Measurements from ENCODE around the gene LSM3. TPM values are rescaled to one million over a fixed set of nuclear protein-coding genes. Genes with fewer than 3 reads are reported as not detected.

The LSM3 gene
- total and polyA plus RNA-seq, 2 of the 4 experiments (the other 2 are of a cell fraction) = 3.4 to 11.5 TPM

DNA sequence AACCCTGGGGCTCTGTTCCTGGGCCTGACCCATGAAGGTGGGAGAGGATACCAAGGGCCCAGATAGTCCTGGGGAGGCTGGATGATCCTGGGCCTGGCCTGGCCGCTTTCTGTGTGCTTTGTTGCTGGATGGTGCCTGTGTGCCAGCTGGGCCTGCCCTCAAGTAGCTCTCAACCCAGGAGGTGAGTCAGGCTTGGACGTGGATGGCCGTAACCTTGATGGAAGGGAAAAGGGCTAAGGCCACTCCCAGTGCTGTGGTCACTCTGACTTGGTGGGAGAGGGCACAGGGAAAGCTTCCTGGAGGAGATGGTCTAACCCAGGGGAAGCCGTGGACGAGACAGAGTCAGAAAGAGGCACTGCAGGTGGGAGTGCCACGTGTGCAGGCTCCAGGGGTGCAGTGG lies 44.3 kb upstream of the LSM3 start:
- no peak overlapping the region for H2BK15ac ChIP-seq (ENCODE audit: low read depth, low read length)
- no peak overlapping the region for H2BK5ac ChIP-seq (ENCODE audit: low read depth, low read length, poor library complexity, severe bottlenecking)
- no peak overlapping the region for H3K27ac ChIP-seq (ENCODE audit: insufficient read depth, low read length)
- in situ Hi-C loops (cut with MboI; ENCODE audit: low sequenced_read_pairs) = loop anchor here (25.0 kb wide), 1 partner anchor 97 kb away; no protein-coding TSS in a partner anchor
- no peak overlapping the region for H3K56ac ChIP-seq (ENCODE audit: extremely low read depth, insufficient read depth, low read length)
- H4K20me1 ChIP-seq (ENCODE audit: insufficient read depth, low read length) = no peaks in the 10 kb centered on the region; the same call in 1 of the 2 replicates
- no peaks in the 10 kb centered on the region for H3K27me3 ChIP-seq (ENCODE audit: control insufficient read depth, insufficient read depth, low read length)
- POLR2A ChIA-PET (ENCODE audit: unreplicated experiment) = interaction anchor here (0.6 kb wide), 1 partner anchor 983 kb away, joined by 3 read pairs; no protein-coding TSS in a partner anchor
- peaks cover 8% of the 10 kb centered on the region for H3K9me1 ChIP-seq (ENCODE audit: insufficient read depth, low read length)
- ATAC-seq (ENCODE audit: low read depth) (no peak), DNase-seq (no peak)
- H3K4me3 ChIP-seq (ENCODE audit: insufficient read depth, low read depth, low read length) = no peak overlapping the region
- TF ChIP-seq MXI1 (IDR thresholded peaks at IDR 0.05; ENCODE audit: borderline replicate concordance, low read depth, low read length) (no peak), FOS (IDR thresholded peaks at IDR 0.05; ENCODE audit: low read depth, low read length) (no peak)
- H3K4me2 ChIP-seq (ENCODE audit: low read depth, low read length) = no peak overlapping the region
- no peak overlapping the region for H2AK5ac ChIP-seq (ENCODE audit: low read depth, low read length)
- H3K9ac ChIP-seq (ENCODE audit: low read depth, low read length) = no peak overlapping the region
- H3K9me3 ChIP-seq (ENCODE audit: control insufficient read depth, insufficient read depth, low read length) = no peaks in the 10 kb centered on the region
- BruUV-seq (replicated peaks) = no TSS peak
- H4K5ac ChIP-seq (ENCODE audit: low read depth, low read length) = no peak overlapping the region
- H3K79me1 ChIP-seq (ENCODE audit: low read depth in 1 of 2, low read length in 2 of 2) = peaks cover 7 to 28% of the 10 kb centered on the region in 2 experiments
- H4K8ac ChIP-seq (ENCODE audit: low read depth in 2 of 2, low read length in 2 of 2) = no peak overlapping the region
- no peak overlapping the region for H2BK20ac ChIP-seq (ENCODE audit: low read depth, low read length)
- dilution Hi-C loops (cut with HindIII; ENCODE audit: low sequenced_read_pairs, unreplicated experiment) = no loop called here
- H2BK120ac ChIP-seq (ENCODE audit: low read depth, low read length) = no peak overlapping the region
- WGBS, 2 experiments (ENCODE audit: extremely low coverage in 2 of 2, insufficient read length in 1 of 2) = 96% methylated on average over 3 of the region's 6 CpGs; no CpG with 5 or more reads in 1 of the 2 experiments
- peaks cover 85% of the 10 kb centered on the region for H3K36me3 ChIP-seq (ENCODE audit: control insufficient read depth, insufficient read depth, low read length)
- no peak overlapping the region for H2AFZ ChIP-seq (replicated peaks; ENCODE audit: low read length, poor library complexity)
- intact Hi-C loops (cut with micrococcal nuclease) = no loop called here
- no peak overlapping the region for H2AK9ac ChIP-seq (replicated peaks; ENCODE audit: low read depth, low read length, poor library complexity)
- H3K4ac ChIP-seq (ENCODE audit: low read depth, low read length) = no peak overlapping the region
- H3K14ac ChIP-seq (replicated peaks; ENCODE audit: low read depth, low read length) = no peak overlapping the region
- CTCF ChIA-PET = no interaction called here
- no peaks in the 10 kb centered on the region for H3K4me1 ChIP-seq (ENCODE audit: control insufficient read depth, insufficient read depth, low read length)
- no peak overlapping the region for H4K91ac ChIP-seq (ENCODE audit: insufficient read depth, low read depth, low read length)
- no peak overlapping the region for H3K18ac ChIP-seq (ENCODE audit: low read depth, low read length)
- no peak overlapping the region for H3K23ac ChIP-seq (ENCODE audit: low read depth, low read length)
